ENCODE results near the gene FANCG. TPM values are rescaled to one million over a fixed set of nuclear protein-coding genes. Genes with fewer than 3 reads are reported as not detected.

The FANCG gene
- total RNA-seq, 2 donors from 2014 or later, result 94.7 to 112 TPM

GRCh38 chr9:35106343-35106730, 26.6 kb upstream of the FANCG start:
- H3K4me1 Mint-ChIP-seq, result peaks cover 28% of the 10 kb centered on the region
- Histone ChIP-seq H3K27ac (ENCODE audit: low read depth, low read length) (no peak overlapping the region), H3K4me1 (ENCODE audit: control insufficient read depth, insufficient read depth, low read length) (peaks cover 11% of the 10 kb centered on the region), H3K9me3 (ENCODE audit: control insufficient read depth, low read length) (no peaks in the 10 kb centered on the region), H3K4me3 (ENCODE audit: low read length) (no peak overlapping the region), H3K27me3 (ENCODE audit: control insufficient read depth, insufficient read depth, low read length, poor library complexity, severe bottlenecking) (no peaks in the 10 kb centered on the region), H3K36me3 (ENCODE audit: control insufficient read depth, insufficient read depth, low read length) (peaks cover 44% of the 10 kb centered on the region), H3K9ac (ENCODE audit: extremely low read depth, low read length, poor library complexity, severe bottlenecking) (no peak overlapping the region)
- H3K27ac Mint-ChIP-seq, result no peak overlapping the region
- no peak overlapping the region for H3K4me3 Mint-ChIP-seq
- H3K9me3 Mint-ChIP-seq, result no peaks in the 10 kb centered on the region
- WGBS, 2 experiments (ENCODE audit: insufficient coverage in 1 of 2, insufficient read length in 1 of 2), result 90 to 100% methylated on average over 2 to 7 of the region's 7 CpGs
- no peak for DNase-seq
- TF ChIP-seq, protein P1, sequence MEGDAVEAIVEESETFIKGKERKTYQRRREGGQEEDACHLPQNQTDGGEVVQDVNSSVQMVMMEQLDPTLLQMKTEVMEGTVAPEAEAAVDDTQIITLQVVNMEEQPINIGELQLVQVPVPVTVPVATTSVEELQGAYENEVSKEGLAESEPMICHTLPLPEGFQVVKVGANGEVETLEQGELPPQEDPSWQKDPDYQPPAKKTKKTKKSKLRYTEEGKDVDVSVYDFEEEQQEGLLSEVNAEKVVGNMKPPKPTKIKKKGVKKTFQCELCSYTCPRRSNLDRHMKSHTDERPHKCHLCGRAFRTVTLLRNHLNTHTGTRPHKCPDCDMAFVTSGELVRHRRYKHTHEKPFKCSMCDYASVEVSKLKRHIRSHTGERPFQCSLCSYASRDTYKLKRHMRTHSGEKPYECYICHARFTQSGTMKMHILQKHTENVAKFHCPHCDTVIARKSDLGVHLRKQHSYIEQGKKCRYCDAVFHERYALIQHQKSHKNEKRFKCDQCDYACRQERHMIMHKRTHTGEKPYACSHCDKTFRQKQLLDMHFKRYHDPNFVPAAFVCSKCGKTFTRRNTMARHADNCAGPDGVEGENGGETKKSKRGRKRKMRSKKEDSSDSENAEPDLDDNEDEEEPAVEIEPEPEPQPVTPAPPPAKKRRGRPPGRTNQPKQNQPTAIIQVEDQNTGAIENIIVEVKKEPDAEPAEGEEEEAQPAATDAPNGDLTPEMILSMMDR (conservative IDR thresholded peaks at IDR 0.05), result no peak
- peaks cover 32% of the 10 kb centered on the region for H3K36me3 Mint-ChIP-seq (ENCODE audit: low read depth)
- H3K27me3 Mint-ChIP-seq (ENCODE audit: insufficient read depth), result no peaks in the 10 kb centered on the region

DNA sequence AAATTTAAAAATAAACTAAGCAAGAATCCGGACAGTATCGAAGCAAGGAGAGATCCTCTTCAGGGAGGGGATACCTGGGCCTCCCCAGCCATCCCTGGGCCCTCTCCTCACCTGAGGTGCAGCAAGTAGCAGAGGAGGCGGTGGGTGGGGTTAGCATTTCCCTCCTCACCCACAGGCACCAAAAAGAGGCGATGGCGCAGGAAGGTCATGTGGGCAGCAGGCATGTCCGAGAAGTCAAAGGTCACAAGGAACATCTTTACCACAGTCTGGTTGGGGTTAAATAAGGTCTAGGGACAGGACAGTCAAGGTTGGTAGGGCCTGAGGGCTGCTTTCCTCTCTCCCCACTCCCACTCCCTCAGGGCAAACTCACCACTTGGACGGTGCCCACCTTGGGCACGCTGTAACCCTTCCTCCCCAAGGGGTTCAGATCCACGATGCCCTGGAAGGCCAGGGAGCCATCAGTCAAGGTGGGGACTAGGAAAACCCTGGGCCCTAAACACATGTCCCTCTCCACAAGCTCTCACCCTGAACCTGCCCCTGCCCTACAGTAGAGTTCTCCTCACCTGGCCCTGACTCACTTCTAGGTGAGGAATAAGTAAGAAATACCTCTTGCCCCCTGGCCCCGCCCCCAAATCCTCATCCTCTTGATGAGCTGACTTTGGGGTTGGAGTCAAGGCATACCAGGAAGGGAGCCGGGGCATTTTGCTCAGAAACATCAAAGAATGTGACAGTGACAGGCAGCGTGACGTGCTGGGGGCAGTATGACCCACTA, 26.0 kb upstream of the FANCG start:
- Mint-ChIP-seq H3K27me3 (ENCODE audit: insufficient read depth) (no peaks in the 10 kb centered on the region), H3K4me1 (peaks cover 26% of the 10 kb centered on the region), H3K9me3 (no peaks in the 10 kb centered on the region), H3K27ac (no peak overlapping the region), H3K4me3 (no peak overlapping the region), H3K36me3 (ENCODE audit: low read depth) (peaks cover 38% of the 10 kb centered on the region)
- no peaks in the 10 kb centered on the region for H3K27me3 ChIP-seq (ENCODE audit: control insufficient read depth, insufficient read depth, low read length, poor library complexity, severe bottlenecking)
- TF ChIP-seq, protein P1 (conservative IDR thresholded peaks at IDR 0.05), result no peak
- H3K4me3 ChIP-seq (ENCODE audit: low read length), result no peak overlapping the region
- H3K9ac ChIP-seq (ENCODE audit: extremely low read depth, low read length, poor library complexity, severe bottlenecking), result no peak overlapping the region
- peak; percentile 27 for DNase-seq
- H3K36me3 ChIP-seq (ENCODE audit: control insufficient read depth, insufficient read depth, low read length), result peaks cover 50% of the 10 kb centered on the region
- peaks cover 11% of the 10 kb centered on the region for H3K4me1 ChIP-seq (ENCODE audit: control insufficient read depth, insufficient read depth, low read length)
- no peaks in the 10 kb centered on the region for H3K9me3 ChIP-seq (ENCODE audit: control insufficient read depth, low read length)
- H3K27ac ChIP-seq (ENCODE audit: low read depth, low read length), result no peak overlapping the region
- 93 to 95% methylated on average over 7 to 13 of the region's 13 CpGs for WGBS, 2 experiments (ENCODE audit: insufficient coverage in 1 of 2, insufficient read length in 1 of 2)

- H3K4me1 ChIP-seq (ENCODE audit: control insufficient read depth, insufficient read depth, low read length), result peaks cover 11% of the 10 kb centered on the region
- Mint-ChIP-seq H3K4me1 (peaks cover 20% of the 10 kb centered on the region), H3K36me3 (ENCODE audit: low read depth) (peaks cover 44% of the 10 kb centered on the region), H3K27me3 (ENCODE audit: insufficient read depth) (no peaks in the 10 kb centered on the region), H3K4me3 (no peak overlapping the region), H3K9me3 (no peaks in the 10 kb centered on the region), H3K27ac (no peak overlapping the region)
- WGBS, 2 experiments (ENCODE audit: insufficient coverage in 1 of 2, insufficient read length in 1 of 2), result 93 to 94% methylated on average over 11 of the region's 12 CpGs
- no peak overlapping the region for H3K4me3 ChIP-seq (ENCODE audit: low read length)
- peaks cover 56% of the 10 kb centered on the region for H3K36me3 ChIP-seq (ENCODE audit: control insufficient read depth, insufficient read depth, low read length)
- TF ChIP-seq, protein P1 (conservative IDR thresholded peaks at IDR 0.05), result no peak
- H3K27ac ChIP-seq (ENCODE audit: low read depth, low read length), result no peak overlapping the region
- H3K27me3 ChIP-seq (ENCODE audit: control insufficient read depth, insufficient read depth, low read length, poor library complexity, severe bottlenecking), result no peaks in the 10 kb centered on the region
- H3K9ac ChIP-seq (ENCODE audit: extremely low read depth, low read length, poor library complexity, severe bottlenecking), result no peak overlapping the region
- H3K9me3 ChIP-seq (ENCODE audit: control insufficient read depth, low read length), result no peaks in the 10 kb centered on the region
- peak; percentile 34 for DNase-seq
Measured at GRCh38 chr9:35105126-35105525, 25.4 kb upstream of the FANCG start.

Data from endodermal cell (in vitro differentiated cells).